GM21515 (cell line): Measurements from ENCODE around the gene ZNF415.
"Not testable (repeated sequence)": the region's sequence is repeated elsewhere in the genome, so short reads cannot be mapped to it uniquely, and the experiment has no call there.

Experiments used
- ATAC-seq: cut with Tn5 transposase; IDR thresholded peaks from one replicate; pipeline ENCODE4 v1.9.1; 2021; ENCODE audit not compliant: unreplicated experiment

The ZNF415 gene

DNA sequence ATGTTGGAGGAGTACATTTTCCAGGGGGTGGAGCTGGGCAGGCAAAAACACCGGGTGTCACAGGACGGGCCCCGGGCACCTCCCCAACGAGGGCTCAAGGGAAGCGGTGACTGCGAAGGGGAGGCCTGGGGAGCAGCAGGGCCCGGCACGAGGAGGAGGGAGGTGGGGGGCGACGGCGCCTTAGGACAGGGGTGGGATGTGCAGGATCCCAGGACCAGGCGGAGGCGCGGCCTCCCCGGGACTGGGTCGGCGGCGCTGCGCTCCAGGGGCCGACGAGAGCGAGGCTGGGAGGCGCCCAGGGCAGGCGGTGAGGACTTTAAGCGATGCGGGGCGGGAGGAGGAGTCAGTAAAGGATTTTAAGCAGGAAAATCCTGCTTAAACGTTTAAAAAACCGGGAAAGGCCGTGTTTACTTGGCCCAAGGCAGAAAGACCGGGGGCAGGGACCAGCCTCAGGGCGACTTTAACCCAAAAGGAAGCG lies 29.9 kb downstream of the ZNF415 start:
- ATAC-seq: peak; percentile 28

DNA sequence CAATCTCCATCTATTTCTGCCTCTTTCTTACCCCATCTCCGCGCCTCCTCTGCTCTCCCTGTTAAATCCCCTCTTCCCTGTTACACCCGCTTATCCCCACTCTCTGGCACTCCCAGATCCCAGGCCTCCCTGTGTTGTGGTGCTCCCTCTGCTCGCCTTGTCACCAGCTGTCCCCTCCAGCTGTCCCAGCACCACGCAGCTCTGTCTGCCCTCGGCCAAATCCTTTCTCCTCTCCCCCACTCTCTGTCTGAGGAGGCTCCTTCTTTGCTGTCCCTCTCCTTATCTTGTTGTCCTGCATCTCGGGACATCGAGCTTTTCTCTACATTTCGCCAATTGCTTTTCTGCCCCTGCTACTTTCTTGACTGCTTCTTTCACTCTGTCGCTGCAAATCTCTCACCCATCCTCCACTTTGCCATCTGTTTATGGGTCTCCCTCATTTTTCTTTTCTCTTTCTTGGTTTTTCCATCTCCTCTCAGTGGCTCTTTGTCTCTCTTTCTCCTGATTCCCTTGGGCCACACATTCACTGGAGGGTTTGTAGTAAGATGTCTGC lies 30.4 kb downstream of the ZNF415 start:
- no peak for ATAC-seq

DNA sequence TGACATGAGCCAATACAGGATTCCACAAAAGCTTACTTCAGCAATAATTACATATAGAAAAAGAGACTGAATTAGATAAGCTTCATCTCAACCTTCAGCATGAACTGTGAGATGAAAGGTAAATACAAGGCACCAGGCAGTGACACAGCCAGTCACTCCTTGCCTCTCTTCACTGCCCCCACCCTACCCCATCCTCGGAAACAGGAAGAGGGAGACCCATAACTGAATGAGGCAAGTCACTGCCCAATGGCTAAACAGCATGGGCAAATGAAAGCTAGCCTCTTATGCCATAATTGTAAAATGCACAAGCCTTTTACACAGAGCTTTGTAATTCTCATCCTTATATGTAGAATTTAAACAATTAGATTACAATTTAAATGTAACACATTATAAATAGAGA lies 31.2 kb downstream of the ZNF415 start:
- no peak for ATAC-seq

DNA sequence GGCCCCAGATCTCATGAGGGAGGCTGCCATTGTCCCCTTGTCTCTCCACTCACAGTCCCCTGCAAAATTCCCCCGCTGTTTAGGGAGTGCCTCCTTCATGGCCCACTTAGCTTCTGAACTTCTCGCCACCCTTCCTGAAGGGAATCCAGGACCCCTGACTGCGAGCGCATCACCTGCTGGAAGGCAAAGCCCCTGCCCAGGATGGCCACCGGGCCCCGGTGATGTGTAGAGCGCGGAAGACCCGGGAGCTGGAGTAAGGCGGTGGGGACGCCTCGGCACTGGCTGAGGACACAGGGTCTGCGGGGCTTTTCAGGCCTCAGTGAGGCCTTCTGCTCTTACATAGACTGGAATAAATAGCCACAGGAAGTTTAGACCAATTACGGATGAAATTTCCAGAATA lies 34.1 kb downstream of the ZNF415 start:
- not testable (repeated sequence) for ATAC-seq

DNA sequence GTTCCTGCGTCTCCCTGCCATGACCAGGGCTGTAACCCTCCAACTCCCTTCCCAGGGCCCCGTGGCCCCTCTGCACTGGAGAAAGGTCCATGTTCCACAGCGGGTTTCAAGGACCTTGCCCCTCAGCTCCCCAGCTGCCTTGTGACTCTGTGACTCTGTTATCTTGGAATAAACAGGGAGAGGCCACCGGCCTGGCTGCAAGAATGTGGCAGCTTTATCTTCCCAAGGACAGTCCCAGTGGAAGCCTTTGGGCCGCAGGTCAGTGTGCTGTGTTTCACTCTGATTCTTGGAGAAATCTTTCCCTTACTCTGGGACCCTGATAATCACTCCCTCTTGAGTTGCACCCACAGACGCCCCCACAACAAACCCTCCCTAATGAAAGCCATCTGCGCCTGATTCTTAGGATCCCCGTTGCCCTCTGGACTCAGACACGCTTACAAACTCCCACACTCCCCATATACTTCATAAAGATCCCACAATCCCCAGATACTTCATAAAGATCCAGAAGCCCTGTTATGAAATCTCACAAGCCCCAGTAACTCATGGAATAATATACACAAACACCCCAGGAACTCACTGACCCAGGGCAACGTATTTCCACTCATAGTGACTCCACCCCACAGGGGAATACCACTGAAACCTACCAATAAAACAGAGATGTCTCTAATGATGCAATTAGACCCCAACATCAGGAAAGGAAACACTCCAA lies 35.6 kb downstream of the ZNF415 start:
- ATAC-seq: not testable (repeated sequence)

DNA sequence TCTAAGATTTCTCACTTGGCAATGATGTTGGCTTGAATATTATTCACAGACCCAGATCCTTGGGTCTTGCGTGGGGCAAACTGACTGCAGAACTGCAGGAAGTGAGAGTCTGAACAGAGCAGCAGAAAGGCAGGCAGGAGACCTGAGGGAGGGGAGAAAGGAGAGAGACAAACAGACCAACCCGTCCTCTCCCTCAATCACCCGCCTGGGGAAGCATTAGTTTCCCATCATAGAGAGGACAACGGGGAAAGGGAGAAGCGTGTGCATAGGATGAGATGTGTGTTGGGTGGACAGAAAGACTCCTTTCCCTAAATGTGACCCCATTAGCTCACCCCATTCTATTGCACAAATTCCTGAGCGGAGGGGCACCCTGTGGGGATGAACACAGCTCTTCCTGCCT lies 36.1 kb downstream of the ZNF415 start:
- ATAC-seq: not testable (repeated sequence)

DNA sequence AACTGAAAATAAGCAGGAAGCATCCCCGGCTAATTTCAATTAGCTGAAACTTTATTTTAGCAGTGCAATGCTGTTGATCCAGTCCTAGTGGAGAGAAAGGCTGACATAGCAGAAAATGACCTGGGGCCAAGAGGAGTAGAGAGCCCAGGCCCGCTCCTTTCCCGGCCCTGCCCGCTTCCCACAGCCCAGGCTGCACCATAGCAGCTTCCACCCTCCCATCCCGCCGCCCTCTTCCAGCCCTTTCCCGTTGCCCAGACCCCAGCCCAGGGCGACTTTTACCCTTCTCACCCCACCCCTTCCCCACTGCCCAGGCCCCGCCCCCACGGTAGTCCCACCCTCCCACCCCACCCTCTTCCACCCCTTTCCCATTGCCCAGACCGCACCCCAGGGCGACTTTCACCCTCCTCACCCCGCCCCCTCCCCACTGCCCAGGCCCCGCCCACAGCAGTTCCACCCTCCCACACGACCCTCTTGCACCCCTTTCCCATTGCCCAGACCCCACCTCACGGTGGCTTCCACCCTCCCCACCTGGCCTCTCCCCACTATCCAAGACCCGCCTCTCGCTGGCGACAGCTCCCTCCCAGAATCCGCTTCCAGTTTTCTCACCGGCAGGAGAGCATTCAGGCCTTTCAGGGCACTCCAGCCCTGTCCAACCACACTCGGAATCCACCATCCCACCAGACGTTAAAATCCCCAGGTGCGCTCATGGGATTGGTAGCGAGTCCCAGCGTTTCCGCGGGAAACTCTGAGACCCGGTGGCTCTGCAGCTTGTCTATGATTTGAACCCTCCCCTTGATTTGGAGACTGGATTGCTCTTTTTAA lies 37.7 kb downstream of the ZNF415 start:
- ATAC-seq: no peak

DNA sequence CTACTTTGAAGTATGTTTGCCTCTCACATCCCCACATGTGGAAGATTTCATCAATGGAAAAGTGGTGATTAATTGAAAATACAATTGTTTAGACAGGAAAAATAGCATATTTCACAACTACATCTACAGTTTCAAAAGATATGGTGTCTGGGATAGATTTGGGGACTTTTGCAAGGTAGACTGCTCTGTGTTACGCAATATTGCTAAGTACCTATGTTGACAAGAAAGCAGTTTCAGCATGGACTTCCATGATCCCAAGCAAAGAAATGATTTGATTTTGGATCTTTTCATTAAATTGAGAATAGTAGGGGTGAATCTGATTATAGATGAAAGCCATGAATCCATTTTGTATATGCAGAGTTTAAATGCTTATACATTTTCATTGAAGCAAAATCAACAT lies 40.0 kb downstream of the ZNF415 start:
- no peak for ATAC-seq

DNA sequence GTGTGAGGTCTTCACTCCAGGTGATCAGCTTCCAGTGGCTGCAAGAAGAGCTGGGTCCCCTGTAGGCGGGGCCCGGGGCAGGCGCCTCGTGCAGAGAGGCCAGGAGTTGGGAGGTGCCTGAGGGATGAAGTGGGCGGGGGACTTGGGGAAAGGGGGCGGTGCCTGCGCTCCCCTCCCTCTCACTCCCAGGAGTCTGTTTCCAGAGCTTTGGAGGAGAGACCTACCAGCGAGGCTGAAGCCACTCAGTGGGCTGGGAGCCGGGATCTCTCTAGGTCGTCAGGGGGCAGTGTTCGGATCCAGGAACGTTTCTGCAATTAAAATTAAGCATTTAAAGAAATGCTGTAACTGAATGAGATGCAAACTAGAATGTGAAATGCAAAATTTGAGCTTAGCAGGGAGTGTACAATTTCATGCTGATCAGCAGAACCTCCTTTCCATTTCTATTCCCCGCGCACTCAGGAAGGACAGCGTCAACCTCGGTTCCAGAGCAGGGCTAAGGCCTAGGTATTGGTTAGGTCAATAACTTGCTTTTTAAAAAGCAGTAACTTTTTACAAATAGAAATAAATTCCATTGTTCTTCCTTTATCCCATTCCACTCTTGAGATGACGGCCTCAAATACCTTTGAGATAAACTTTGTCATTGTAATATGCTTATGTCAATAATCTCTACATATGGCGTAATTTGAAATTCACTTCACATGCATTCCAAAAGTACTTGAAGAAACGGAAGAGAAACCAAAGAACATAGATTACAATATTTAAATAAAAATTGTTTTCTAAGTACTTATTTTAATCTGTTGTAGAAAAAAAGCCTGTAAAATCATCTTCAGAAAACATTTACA lies 41.1 kb downstream of the ZNF415 start:
- no peak for ATAC-seq

DNA sequence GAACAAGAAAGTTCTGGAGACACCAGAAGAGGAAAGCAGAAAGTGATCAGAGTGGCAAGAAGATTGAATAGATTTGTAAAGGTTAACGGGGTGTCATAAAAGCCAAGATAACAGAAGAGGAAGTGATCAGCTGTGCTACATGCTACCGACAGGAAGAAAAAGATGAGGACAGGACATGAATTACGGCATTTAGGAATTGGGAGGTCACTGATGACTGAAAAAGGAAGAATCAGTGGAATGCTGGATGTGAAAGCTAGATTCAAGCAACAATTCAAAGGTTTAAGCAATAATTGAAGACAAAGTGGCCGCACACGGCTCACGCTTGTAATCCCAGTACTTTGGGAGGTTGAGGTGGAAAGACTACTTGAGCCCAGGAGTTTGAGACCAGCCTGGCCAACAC lies 44.6 kb downstream of the ZNF415 start:
- no peak for ATAC-seq

DNA sequence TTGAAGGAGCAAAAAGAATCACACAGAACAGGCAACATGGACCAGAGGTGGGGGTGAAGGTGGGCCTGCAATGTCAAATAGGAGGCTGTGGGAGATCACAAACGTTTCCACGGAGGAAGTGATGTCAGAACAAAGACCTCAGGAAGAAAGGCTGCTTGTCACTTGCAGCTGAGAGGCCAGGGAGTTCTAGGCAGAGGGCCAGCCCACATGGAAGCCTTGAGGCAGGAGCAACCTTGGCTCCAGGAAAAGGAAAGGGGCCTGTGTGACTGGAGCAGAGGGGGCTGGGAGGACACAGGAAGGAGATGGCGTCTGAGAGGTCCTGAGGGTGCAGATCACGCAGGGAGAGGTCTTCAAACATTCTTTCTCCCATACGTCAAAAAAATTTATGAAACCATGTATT lies 45.8 kb downstream of the ZNF415 start:
- ATAC-seq: no peak

DNA sequence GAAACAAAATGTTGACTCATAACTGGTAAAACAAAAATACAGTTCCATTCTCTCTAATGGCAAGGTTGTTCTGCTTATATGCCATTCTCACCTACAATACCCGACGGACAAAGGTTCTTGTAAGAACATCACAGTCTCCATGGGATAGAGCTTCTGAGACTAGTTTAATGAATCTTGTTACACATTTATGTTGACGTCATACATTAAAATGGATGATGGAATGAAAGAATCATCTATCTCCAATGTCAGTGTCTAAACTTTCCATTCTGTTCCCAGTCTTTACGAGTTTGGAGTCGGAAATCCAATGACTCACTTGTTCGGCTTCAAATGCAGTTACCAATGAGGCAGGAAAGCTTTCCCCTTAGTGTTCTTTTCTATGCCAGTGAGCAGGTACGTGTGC lies 47.2 kb downstream of the ZNF415 start:
- ATAC-seq: no peak

DNA sequence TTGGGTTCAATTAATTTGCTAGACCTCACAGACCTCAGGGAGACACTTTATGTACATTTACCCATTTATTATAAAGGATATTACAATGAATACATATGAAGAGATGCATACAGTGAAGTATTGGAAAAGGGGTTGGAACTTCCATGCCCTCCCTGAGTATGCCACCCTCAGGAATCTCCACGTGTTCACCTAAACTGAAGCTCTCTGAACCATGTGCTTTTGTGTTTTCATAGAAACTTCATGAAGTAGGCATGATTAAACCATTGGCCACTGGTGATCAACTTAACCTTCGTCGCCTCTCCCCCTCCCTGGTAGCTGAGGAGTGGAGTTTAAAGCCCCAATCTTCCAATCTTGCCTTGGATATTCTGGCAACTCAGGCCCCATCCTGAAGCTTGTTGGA lies 49.8 kb downstream of the ZNF415 start:
- no peak for ATAC-seq

DNA sequence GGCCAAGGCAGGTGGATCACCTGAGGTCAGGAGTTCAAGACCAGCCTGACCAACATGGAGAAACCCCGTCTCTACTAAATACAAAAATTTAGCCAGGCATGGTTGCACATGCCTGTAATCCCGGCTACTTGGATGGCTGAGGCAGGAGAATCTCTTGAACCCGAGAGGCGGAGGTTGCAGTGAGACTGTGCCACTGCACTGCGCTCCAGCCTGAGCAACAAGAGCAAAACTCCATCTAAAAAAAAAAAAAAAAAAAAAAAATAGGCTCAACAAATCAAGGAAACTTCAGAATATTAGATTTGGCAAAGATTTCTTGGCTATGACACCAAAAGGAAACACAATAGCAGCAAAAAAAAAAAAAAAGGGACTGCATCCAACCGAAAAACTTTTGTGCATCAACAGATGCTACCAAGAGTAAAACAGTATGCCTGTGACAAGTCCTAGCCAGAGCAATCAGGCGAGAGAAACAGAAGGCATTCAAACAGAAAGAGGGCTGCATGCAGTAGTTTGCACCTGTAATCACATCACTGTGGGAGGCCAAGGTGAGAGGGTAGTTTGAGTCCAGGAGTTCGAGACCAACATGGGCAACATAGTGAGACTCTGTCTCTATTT lies 53.3 kb downstream of the ZNF415 start:
- no peak for ATAC-seq

DNA sequence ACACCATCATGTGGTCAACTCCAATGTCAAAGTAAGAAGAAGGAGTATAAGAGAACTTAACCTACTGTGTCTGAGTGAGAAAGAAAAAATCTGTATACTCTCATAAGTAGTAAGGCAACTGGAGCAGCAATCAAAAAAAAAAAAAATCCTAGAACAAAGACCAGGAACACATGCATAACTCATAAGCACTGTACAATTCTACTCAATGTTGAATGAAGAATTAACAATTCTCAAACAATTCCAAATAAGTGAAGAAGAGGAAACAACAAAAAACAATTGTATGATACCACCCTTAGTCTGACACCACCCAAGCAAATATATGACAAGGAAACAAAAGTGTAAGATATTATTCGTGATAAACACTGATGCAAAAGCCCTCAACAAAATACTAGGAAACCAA lies 54.0 kb downstream of the ZNF415 start:
- no peak for ATAC-seq

DNA sequence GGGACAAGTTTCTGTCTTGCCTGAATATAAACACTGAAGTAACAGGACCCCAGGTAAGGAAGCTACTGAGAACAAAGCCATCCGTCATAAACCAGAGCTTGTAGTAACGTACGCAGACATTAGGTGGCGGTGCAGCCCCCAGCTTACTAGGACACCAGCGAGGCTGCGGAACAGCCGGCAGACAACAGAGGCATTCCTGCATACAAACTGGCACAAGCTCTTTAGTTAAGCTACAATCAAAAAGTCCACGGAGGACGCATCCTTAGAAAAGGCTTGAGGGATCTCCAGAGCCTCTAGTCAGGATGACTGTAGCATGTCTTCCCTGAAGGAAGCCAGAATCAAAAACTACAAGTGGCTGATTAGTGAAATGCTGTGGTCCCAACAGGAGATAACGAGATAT lies 55.7 kb downstream of the ZNF415 start:
- no peak for ATAC-seq

DNA sequence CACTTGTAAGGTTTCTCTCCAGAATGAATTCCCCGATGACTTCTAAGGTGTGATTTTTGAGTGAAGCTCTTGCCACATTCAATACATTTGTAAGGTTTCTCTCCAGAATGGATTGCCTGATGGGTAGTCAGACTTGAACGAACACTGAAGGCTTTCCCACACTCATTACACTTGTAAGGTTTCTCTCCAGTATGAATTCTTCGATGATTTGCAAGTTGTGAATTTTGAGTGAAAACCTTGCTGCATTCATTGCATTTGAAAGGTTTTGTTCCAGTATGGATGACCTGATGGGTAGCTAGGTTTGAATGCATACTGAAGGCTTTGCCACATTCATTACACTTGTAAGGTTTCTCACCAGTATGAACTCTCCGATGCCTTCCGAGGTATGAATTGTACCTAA lies 63.9 kb downstream of the ZNF415 start:
- ATAC-seq: no peak

DNA sequence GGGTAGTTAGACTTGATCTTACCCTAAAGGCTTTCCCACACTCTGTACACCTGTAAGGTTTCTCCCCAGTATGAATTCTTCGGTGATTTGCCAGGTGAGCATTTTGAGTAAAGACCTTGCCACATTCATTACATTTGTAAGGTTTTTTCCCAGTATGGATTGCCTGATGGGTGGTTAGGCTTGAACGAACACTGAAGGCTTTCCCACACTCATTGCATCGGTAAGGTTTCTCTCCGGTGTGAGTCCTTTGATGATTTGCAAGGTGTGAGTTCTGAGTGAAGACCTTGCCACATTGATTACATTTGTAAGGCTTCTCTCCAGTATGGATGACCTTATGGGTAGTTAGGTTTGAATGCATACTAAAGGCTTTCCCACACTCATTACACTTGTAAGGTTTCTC lies 64.5 kb downstream of the ZNF415 start:
- ATAC-seq: no peak

DNA sequence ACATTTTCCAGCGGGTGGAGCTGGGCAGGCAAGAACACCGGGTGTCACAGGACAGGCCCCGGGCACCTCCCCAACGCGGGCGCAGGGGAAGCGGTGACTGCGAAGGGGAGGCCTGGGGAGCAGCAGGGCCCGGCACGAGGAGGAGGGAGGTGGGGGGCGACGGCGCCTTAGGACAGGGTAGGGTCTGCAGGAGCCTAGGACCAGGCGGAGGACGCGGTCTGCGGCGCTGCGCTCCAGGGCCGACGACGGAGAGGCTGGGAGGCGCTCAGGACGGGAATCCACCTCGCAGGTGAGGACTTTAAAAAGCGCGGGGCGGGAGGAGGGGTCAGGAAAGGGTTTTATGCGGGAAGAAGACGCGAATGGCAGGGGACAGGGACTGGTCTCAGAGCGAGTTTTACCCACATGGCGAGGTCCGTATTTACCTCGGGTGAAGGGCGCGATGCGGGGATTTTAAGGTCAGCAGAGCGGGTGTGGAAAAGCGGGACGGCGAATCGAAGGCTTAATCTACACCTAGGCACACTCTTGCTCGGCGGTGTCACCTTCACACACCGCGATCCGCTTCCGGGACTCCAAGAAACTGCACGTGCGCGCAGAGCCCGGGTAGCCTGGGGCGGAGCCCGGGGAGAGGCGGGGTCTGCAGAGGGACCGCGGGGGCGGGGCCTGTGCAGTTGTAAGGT lies 74.7 kb downstream of the ZNF415 start:
- no peak for ATAC-seq
